GM21360 (cell line): ENCODE results near the gene CEP131.
A peak's percentile ranks its signal among the peaks of the same experiment; 100 is the strongest.

Experiments
- ATAC-seq: cut with Tn5 transposase; IDR thresholded peaks from one replicate; pipeline ENCODE4 v1.9.1; 2021; ENCODE audit warnings: mild to moderate bottlenecking, moderate library complexity; ENCODE audit not compliant: unreplicated experiment

CEP131 gene

GRCh38 chr17:81222906-81223761, at the start of gene CEP131:
TSS of gene CEP131 (minus strand) at chr17:81222965. CDS start at chr17:81220056, 2,909 bp downstream.
- peak; percentile 91 for ATAC-seq

- ATAC-seq = no peak
Observed at GRCh38 chr17:81271226-81271625, 48.5 kb upstream of the CEP131 start.

- ATAC-seq = no peak
Observed at GRCh38 chr17:81270279-81270678, 47.5 kb upstream of the CEP131 start.

- ATAC-seq = no peak
Observed at GRCh38 chr17:81267390-81268067, 44.8 kb upstream of the CEP131 start.

GRCh38 chr17:81265576-81265975, 42.8 kb upstream of the CEP131 start:
- no peak for ATAC-seq

- no peak for ATAC-seq
Observed at GRCh38 chr17:81264640-81265039, 41.9 kb upstream of the CEP131 start.

GRCh38 chr17:81263371-81264181, 40.8 kb upstream of the CEP131 start:
- ATAC-seq = no peak

GRCh38 chr17:81261582-81262336, 39.0 kb upstream of the CEP131 start:
- ATAC-seq = no peak

- ATAC-seq = no peak
Observed at GRCh38 chr17:81261096-81261495, 38.3 kb upstream of the CEP131 start.

GRCh38 chr17:81260641-81261040, 37.9 kb upstream of the CEP131 start:
- no peak for ATAC-seq

GRCh38 chr17:81260171-81260570, 37.4 kb upstream of the CEP131 start:
- ATAC-seq = no peak

- ATAC-seq = no peak
Observed at GRCh38 chr17:81259058-81259605, 36.4 kb upstream of the CEP131 start.

GRCh38 chr17:81258292-81258691, 35.5 kb upstream of the CEP131 start:
- ATAC-seq = no peak

- ATAC-seq = no peak
Observed at GRCh38 chr17:81257533-81257932, 34.8 kb upstream of the CEP131 start.

GRCh38 chr17:81256616-81257015, 33.9 kb upstream of the CEP131 start:
- ATAC-seq = no peak

GRCh38 chr17:81254955-81255717, 32.4 kb upstream of the CEP131 start:
- no peak for ATAC-seq

- no peak for ATAC-seq
Observed at GRCh38 chr17:81253358-81254131, 30.8 kb upstream of the CEP131 start.

- ATAC-seq = no peak
Observed at GRCh38 chr17:81252987-81253329, 30.2 kb upstream of the CEP131 start.
